ENCODE measurements around the gene SPIN2A. TPM values are rescaled to one million over a fixed set of nuclear protein-coding genes. Genes with fewer than 3 reads are reported as not detected.
A peak's percentile ranks its signal among the peaks of the same experiment; 100 is the strongest.
"Not testable (repeated sequence)": the region's sequence is repeated elsewhere in the genome, so short reads cannot be mapped to it uniquely, and the experiment has no call there.

Gene SPIN2A
- total and polyA plus RNA-seq, 8 donors, result 0.19 to 2.9 (median 0.94) TPM; not detected in 2

DNA sequence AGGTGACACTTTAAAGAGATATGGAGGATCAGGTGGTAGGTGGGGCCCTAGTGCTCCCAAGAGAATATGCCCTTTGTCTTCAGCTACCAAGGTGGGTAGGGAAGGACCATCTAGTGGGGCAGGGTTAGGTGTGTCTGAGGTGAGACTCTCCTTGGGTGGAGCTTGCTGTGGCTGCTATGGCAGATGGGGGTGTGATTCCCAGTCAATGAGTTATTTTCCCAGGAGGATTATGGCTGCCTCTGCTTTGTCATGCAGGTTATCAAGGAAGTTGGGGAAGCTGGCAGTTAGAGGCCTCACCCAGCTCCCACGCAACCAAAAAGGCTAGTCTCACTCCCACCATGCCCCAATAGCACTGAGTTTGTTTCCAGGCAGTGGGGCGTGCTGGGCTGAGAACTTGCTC, 18.0 kb upstream of the SPIN2A start:
- H3K4me3 ChIP-seq, result no peak overlapping the region
- intact Hi-C loops (cut with DNase I; ENCODE audit: low total_unique reads), result no loop called here

DNA sequence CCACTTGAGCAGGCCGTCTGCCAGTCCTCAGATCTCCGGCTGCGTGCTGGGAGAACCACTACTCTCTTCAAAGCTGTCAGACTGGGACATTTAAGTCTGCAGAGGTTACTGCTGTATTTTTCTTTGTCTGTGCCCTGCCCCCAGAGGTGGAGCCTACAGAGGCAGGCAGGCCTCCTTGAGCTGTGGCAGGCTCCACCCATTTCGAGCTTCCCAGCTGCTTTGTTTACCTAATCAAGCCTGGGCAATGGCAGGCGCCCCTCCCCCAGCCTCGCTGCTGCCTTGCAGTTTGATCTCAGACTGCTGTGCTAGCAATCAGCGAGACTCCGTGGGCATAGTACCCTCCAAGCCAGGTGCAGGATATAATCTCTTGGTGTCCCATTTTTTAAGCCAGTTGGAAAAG, 15.0 kb upstream of the SPIN2A start:
- H3K36me3 ChIP-seq; H3K27ac ChIP-seq; H3K4me3 ChIP-seq; H3K27me3 ChIP-seq; intact Hi-C loops (cut with DNase I; ENCODE audit: low total_unique reads); H3K4me1 ChIP-seq; DNase-seq: not testable (repeated sequence)
- WGBS, 5 donors, result 63 to 100% (median 75%) methylated on average over 2 to 8 of the region's 8 CpGs
- H3K9me3 ChIP-seq, result peaks cover 0 to 27% (median 12%) of the 10 kb centered on the region in 4 donors

More for the DNA sequence above, 18.0 kb upstream of the SPIN2A start:
- TF ChIP-seq, protein P1, sequence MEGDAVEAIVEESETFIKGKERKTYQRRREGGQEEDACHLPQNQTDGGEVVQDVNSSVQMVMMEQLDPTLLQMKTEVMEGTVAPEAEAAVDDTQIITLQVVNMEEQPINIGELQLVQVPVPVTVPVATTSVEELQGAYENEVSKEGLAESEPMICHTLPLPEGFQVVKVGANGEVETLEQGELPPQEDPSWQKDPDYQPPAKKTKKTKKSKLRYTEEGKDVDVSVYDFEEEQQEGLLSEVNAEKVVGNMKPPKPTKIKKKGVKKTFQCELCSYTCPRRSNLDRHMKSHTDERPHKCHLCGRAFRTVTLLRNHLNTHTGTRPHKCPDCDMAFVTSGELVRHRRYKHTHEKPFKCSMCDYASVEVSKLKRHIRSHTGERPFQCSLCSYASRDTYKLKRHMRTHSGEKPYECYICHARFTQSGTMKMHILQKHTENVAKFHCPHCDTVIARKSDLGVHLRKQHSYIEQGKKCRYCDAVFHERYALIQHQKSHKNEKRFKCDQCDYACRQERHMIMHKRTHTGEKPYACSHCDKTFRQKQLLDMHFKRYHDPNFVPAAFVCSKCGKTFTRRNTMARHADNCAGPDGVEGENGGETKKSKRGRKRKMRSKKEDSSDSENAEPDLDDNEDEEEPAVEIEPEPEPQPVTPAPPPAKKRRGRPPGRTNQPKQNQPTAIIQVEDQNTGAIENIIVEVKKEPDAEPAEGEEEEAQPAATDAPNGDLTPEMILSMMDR (IDR thresholded peaks at IDR 0.05), result no peak
- TF ChIP-seq POLR2A (IDR thresholded peaks at IDR 0.05), result no peak
- TF ChIP-seq EP300 (IDR thresholded peaks at IDR 0.05), result no peak
- no peak for TF ChIP-seq POLR2AphosphoS5 (IDR thresholded peaks at IDR 0.05)
- Histone ChIP-seq H3K36me3 (no peaks in the 10 kb centered on the region), H3K4me1 (no peaks in the 10 kb centered on the region), H3K27me3 (no peaks in the 10 kb centered on the region), H3K9me3 (peaks cover 0 to 32% (median 13%) of the 10 kb centered on the region in 4 donors), H3K27ac (no peak overlapping the region)
- WGBS, 5 donors, result 61 to 97% (median 83%) methylated on average over 2 of the region's 2 CpGs
- no peak for DNase-seq

DNA sequence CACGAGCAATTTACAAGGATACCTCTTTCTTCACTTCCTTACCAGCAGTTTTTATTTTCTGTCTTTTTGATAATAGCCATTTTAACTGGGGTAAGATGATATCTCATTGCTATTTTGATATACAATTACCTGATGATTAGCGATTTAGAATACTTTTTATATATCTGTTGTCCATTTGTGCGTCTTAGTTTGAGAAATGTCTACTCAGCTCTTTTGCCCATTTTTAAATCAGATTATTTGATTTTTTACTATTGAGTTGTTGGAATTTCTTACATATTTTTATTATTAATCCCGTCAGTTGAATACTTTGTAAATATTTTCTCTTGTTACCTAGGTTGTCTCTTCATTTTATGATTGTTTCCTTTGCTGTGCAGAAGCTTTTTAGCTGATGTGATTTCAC, 1.5 kb upstream of the SPIN2A start:
- Histone ChIP-seq H3K36me3 (no peaks in the 10 kb centered on the region), H3K4me3 (no peak overlapping the region), H3K9me3 (no peaks in the 10 kb centered on the region), H3K27me3 (peaks cover 0 to 4% (median 0%) of the 10 kb centered on the region in 3 donors), H3K4me1 (peaks cover 0 to 2% (median 0%) of the 10 kb centered on the region in 4 donors), H3K27ac (no peak overlapping the region)
- no peak for DNase-seq
- 64 to 96% (median 87%) methylated on average over 4 of the region's 4 CpGs for WGBS, 5 donors
- TF ChIP-seq, protein P1 (IDR thresholded peaks at IDR 0.05), result no peak
- no peak for TF ChIP-seq POLR2A (IDR thresholded peaks at IDR 0.05)
- TF ChIP-seq EP300 (IDR thresholded peaks at IDR 0.05), result no peak
- no peak for TF ChIP-seq POLR2AphosphoS5 (IDR thresholded peaks at IDR 0.05)
- intact Hi-C loops (cut with DNase I; ENCODE audit: low total_unique reads), result no loop called here

DNA sequence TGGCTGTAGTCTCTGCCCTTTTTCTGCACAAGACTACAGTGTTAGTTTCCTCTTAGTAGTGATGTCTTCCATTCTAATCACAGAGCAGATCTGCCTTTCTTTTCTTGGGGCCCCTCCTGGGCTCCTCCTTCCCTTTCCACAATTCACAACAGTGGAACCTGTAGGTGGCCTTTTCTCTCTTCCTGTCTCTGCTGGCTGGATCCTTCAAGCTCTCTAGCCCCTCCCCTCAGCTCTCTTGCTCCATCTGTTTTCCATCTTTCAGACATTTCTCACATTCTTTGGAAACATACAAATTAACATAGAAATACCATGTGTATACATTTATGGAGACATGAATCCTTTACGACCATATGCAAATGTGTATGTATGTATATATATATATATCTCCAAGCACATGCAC, 304 bp upstream of the SPIN2A start:
- peak in 1 of 2 donors; percentile 48 for DNase-seq
- no peaks in the 10 kb centered on the region for H3K9me3 ChIP-seq
- 50 to 74% (median 69%) methylated on average over 1 of the region's 1 CpG for WGBS, 5 donors
- H3K4me3 ChIP-seq, result peak overlapping the region in 3 of 4 donors; percentile 11 to 24 (median 21)
- no peaks in the 10 kb centered on the region for H3K36me3 ChIP-seq
- peaks cover 0 to 3% (median 0%) of the 10 kb centered on the region in 4 donors for H3K4me1 ChIP-seq
- TF ChIP-seq, protein P1 (IDR thresholded peaks at IDR 0.05), result no peak
- TF ChIP-seq POLR2AphosphoS5 (IDR thresholded peaks at IDR 0.05), result no peak
- no peak for TF ChIP-seq POLR2A (IDR thresholded peaks at IDR 0.05)
- TF ChIP-seq EP300 (IDR thresholded peaks at IDR 0.05), result no peak
- intact Hi-C loops (cut with DNase I; ENCODE audit: low total_unique reads), result no loop called here
- no peak overlapping the region for H3K27ac ChIP-seq
- H3K27me3 ChIP-seq, result peaks cover 0 to 4% (median 0%) of the 10 kb centered on the region in 3 donors

DNA sequence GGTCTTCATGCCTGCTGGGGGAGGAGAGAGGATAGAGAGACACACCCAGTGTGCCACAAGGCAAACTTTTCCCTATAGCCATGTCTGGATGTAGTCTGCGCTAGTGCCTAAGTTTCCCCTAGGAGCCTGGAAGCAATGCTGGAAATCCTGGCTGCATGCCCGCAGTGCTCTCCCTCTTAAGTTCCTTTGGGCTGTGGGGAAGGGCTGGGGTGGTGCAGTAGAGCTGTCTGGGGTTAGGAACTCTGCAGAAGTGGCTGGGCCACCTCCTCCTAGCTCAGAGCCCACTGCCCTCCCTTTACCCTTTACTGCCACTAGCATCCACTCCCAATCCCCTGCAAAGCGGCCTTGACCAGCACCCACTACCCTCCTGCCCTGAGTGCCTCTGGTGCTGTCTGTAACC, 608 bp downstream of the SPIN2A start:
- peak overlapping the region in 1 of 4 donors; percentile 24 for H3K4me3 ChIP-seq
- H3K27me3 ChIP-seq; DNase-seq; H3K9me3 ChIP-seq; intact Hi-C loops (cut with DNase I; ENCODE audit: low total_unique reads); H3K4me1 ChIP-seq; H3K27ac ChIP-seq; H3K36me3 ChIP-seq: not testable (repeated sequence)
- 83 to 92% (median 83%) methylated on average over 1 of the region's 3 CpGs; no CpG with 5 or more reads in 1 of the 5 donors for WGBS, 5 donors
